Brain pericyte (primary cell): ENCODE data around the gene DUSP22.
"Not testable (repeated sequence)": the region's sequence is repeated elsewhere in the genome, so short reads cannot be mapped to it uniquely, and the experiment has no call there.

Source experiments
- DNase-seq: peaks from one replicate; pipeline ENCODE4 v3.0.0-alpha.2; 2012; ENCODE audit warnings: low read depth, low spot score

DUSP22 gene

DNA sequence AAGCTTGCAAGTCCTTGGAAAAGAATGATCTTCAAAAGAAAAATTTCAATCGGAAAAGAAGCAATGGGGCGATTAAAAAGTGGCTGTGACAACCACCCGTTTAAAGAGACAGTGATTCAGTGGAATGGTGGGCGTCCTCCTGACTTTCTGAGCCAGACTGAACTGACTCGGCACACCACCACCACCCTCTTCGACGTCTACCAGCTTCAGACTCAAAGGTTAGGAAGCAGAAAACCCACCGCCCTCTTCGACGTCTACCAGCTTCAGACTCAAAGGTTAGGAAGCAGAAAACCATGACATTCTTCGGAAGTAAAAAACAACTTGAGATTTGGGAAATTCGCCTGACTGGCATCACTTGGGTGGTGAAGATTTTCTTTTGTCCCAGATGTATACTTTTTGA, 71.0 kb downstream of the DUSP22 start:
- no peak for DNase-seq

DNA sequence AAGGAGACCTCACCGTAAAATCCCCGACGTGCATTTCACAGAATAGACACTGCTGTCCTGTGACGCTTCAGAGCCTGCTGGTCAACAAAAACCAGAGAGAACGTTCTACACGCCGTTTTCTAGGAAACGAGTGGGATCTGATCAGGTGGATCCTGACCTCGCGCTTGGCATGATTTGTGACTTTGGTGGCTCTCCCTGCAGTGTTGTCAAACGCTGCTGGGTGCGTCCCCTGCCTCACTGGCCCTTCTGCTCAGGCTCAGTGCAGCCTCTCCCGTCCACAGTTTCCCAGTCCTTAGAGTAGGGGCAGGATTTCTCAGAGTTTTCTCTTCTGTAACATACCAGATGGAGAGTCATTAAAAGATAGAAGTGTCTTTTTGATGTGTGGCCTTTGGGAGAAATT, 71.6 kb downstream of the DUSP22 start:
- DNase-seq, result no peak

DNA sequence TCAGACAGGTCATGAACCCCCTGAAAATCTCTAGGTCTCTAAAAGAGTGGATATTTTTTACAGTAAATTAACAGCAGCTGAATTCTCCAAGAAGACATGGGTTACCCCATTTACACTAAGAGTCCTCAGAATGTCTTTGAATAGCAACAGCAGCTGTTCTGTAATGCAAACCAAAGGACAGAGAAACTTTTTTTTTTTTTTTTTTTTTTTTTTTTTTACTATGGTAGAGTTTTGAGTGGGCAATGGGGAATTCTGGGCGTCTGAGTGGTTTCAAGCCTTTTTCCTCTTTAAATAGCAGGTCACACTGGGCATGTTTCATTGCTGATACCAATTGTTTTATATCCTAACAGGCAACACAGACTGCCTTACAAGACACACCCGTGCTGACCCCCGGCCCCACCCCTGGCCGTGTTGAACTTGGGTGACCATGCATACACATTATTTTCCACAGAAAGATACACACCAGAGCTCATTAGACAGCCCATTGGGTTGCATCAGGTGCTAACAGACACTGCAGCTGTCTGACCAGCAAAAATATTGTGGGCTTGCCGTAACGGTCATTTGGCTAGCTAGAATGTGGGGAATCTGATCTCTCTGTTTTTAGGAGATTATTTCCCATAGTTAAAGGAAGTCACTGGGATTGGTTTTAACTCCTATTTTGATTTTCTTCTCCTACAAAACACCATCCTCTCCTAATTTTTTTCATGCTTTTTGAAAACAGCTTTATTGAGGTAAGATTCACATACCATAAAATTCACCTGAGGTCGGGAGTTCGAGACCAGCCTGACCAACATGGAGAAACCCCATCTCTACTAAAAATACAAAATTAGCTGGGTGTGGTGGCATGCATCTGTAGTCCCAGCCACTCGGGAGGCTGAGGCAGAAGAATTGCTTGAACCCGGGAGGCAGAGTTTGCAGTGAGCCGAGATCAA, 72.6 kb downstream of the DUSP22 start:
- no peak for DNase-seq

DNA sequence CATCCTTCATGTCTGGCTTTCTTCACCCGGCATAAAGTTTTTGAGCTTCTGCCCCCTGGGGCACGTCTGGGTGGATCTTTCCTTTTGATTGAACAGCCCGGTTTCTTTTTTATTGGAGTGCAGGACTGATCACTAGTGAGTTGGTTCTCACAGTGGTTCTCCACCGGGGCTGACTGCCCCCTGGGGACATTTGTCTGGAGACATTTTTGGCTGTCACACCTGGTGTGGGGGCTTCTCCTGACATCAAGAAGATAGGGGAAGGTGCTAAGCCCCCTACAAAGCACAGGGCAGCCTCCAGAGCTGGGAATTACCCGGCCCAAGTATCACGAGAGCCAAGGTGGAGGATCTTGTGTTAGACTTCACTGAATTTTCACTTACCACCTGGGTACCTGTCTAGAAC, 73.5 kb downstream of the DUSP22 start:
- DNase-seq, result no peak

DNA sequence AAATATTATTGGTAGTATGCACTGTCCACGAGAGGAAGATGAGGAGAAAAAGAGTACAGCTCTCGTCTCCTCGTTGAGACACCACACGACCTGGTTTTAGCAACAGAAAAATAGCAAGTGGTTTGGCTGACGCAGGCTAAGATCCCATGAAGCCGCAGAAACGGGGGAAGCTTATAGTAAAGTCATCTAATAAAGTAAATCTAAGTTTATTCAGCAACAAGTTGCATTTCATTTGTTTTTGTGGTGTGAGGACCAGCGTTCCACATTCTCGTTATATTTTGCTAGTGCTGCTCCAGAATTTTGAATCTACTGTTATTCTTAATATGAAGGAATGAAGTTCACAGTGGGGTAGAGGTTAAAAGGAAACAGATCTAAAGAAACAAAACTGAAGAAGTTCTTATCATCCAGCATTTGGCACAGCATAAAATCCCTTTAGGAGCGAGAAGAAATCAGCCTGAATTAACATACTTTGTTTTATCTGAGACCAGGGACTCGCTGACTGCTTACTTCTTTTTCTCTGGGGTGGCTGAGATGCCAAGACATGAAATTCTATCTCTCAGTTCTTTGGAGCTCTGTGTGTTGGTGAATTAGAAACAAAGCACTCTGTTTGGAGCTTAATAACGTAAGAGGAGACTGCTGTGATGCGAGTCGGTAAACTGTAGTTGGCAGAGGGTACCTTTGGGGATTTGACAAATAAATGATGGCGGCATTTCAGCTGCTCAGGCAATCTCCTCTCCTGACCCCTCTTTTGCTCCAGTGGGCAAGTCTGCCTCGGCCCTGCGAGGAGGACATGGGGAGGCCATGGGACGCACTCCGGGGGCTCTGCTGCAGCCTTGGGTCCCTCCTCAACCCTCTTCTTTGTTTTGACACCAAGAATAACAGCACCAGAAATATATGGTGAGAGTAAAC, 74.4 kb downstream of the DUSP22 start:
- DNase-seq, result no peak

DNA sequence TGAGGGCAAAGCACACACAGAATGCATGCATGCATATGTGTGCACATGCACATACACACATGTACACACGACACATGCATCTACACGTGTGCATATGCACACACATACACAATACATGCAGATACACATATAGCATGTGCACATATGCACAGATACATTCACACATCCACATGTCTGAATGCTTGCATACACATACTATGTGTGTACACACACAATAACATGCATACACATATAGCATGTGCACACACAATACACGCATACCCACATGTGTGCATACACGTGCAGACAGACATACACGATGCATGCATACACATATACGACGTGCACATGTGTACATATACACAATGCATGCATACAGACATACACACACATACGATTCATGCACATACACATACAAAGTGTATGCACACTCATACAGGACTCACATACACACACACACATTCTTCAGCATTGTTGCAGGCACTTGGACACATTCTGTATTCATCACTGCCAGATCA, 75.1 kb downstream of the DUSP22 start:
- no peak for DNase-seq

GRCh38 chr6:367891-368630, 75.8 kb downstream of the DUSP22 start:
- no peak for DNase-seq

- no peak for DNase-seq
Measured at GRCh38 chr6:369559-370431, 77.5 kb downstream of the DUSP22 start.

- no peak for DNase-seq
Measured at GRCh38 chr6:370555-370954, 78.3 kb downstream of the DUSP22 start.

DNA sequence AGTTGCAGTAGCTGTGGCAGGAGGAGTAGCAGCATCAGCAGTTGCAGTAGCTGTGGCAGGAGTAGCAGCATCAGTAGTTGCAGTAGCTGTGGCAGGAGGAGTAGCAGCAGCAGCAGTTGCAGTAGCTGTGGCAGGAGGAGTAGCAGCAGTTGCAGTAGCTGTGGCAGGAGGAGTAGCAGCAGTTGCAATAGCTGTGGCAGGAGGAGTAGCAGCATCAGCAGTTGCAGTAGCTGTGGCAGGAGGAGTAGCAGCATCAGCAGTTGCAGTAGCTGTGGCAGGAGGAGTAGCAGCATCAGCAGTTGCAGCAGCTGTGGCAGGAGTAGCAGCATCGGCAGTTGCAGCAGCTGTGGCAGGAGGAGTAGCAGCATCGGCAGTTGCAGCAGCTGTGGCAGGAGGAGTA, 79.6 kb downstream of the DUSP22 start:
- not testable (repeated sequence) for DNase-seq

GRCh38 chr6:372336-372911, 80.1 kb downstream of the DUSP22 start:
- no peak for DNase-seq

DNA sequence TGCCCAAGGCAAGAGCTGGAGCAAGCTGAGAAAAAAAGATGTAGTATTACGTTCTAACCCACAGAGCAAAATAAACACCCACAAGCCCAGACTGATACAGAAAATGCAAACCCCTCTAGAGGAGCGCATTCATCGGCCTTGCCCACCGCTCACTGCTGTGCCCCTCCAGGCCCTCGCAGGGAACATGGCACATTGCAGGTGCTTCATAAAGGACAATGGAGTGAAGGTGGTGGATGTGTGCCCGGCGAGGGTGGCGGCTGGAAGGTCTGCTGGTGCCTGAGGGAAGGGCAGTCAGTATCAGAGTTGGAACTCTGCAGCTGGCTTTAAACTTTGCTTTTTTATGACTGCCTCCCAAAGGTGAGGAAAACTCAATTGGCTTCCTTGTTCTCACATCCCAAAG, 80.7 kb downstream of the DUSP22 start:
- no peak for DNase-seq

GRCh38 chr6:373773-374724, 81.8 kb downstream of the DUSP22 start:
- no peak for DNase-seq

DNA sequence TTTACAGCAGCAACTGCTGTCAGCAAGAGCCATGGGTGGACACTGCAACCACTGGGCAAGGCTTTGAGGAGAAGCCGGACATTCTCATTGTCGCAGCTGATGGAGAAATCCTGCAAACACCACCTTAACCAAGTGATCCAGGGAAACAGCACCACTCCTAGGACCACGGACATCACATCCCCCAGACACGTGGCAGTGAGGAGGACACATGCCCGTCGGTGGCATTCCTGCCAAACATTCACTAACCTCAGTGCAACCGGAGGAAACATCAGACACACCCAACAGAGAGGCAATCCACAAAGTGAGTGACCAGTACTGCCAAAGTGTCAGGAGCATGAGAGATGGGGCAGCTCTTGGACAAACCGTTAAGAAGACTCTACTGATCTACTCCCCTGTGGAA, 82.7 kb downstream of the DUSP22 start:
- DNase-seq, result no peak

- DNase-seq, result no peak
Measured at GRCh38 chr6:376827-377640, 84.7 kb downstream of the DUSP22 start.

DNA sequence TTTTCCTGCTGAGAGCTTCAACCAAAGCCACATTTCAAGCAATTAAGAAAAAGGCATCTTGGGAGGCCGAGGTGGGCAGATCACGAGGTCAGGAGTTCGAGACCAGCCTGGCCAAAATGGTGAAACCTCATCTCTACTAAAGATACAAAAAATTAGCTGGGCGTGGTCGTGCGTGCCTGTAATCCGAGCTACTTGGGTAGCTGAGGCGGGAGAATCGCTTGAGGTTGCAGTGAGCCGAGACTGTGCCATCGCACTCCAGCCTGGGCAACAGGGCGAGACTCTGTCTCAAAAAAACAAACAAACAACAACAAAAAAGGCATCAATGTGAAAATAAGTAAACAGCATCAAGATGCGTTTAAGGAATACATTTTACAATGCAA, 85.3 kb downstream of the DUSP22 start:
- DNase-seq, result not testable (repeated sequence)

GRCh38 chr6:378090-378957, 86.0 kb downstream of the DUSP22 start:
- DNase-seq, result no peak
